Panc1 (cell line): Measurements from ENCODE around the gene TRANK1. TPM values are rescaled to one million over a fixed set of nuclear protein-coding genes. Genes with fewer than 3 reads are reported as not detected.

Source experiments
- ATAC-seq: fragments of 200-7000 bp; cut with Tn5 transposase; 2 replicates; pipeline ENCODE4 v1.9.1; 2020; ENCODE audit warnings: mild to moderate bottlenecking, moderate library complexity
- BruUV-seq: library from RNA; stranded (reverse); fragments of 400-500 nt; replicated peaks from 2 replicates; lab custom pipeline; 2021; lab: Mats Ljungman, UMichigan
- CTCF ChIA-PET: fragments of 300-600 bp; sonication (Branson Sonifier 250); formaldehyde crosslinking; loops from one replicate; lab custom pipeline; 2022; ENCODE audit warnings: antibody characterized with exemption; lab: Charles Lee
- POLR2A ChIA-PET: fragments of 300-600 bp; sonication (Branson Sonifier 250); formaldehyde crosslinking; loops from one replicate; lab custom pipeline; 2022; ENCODE audit warnings: antibody characterized with exemption; lab: Charles Lee
- DNase-seq: peaks from one replicate; pipeline ENCODE4 v3.0.0-alpha.2; 2010; ENCODE audit warnings: low read depth, low spot score
- H3K27ac ChIP-seq: 2 replicates; pipeline ENCODE4 v1.5.1; 2011; ENCODE audit warnings: mild to moderate bottlenecking, low read length, inconsistent platforms
- H3K27me3 ChIP-seq: fragments of 200-500 bp; sonication (Bioruptor generic); 2 replicates; pipeline ENCODE4 v1.6.0; 2014; ENCODE audit warnings: low read length, inconsistent platforms; ENCODE audit not compliant: control insufficient read depth, insufficient read depth
- H3K36me3 ChIP-seq: fragments of 200-500 bp; sonication (Bioruptor generic); 2 replicates; pipeline ENCODE4 v1.5.1; 2014; ENCODE audit warnings: inconsistent platforms, mild to moderate bottlenecking, low read length, moderate library complexity; ENCODE audit not compliant: control insufficient read depth, insufficient read depth
- H3K4me1 ChIP-seq: 2 replicates; pipeline ENCODE4 v1.5.1; 2011; ENCODE audit warnings: inconsistent platforms, mild to moderate bottlenecking, low read length, moderate library complexity; ENCODE audit not compliant: control insufficient read depth, insufficient read depth
- H3K4me3 ChIP-seq, 2 experiments: 2 replicates each; pipeline ENCODE4 v1.5.1; 2011 to 2012; ENCODE audit warnings: low read depth in 2 of 2, low read length in 2 of 2, mild to moderate bottlenecking in 2 of 2, inconsistent platforms in 1 of 2, moderate library complexity in 1 of 2
- H3K9me3 ChIP-seq: fragments of 200-500 bp; sonication (Bioruptor generic); 2 replicates; pipeline ENCODE4 v1.5.1; 2014; ENCODE audit warnings: low read depth, mild to moderate bottlenecking, inconsistent platforms, low read length, moderate library complexity; ENCODE audit not compliant: control insufficient read depth, insufficient read depth
- CTCF ChIP-seq: fragments of 450-650 bp; IDR thresholded peaks from 2 replicates; pipeline ENCODE4 v1.5.1; 2017; ENCODE audit warnings: mild to moderate bottlenecking
- POLR2AphosphoS5 ChIP-seq: IDR thresholded peaks from 2 replicates; pipeline ENCODE4 v1.6.1; 2012; ENCODE audit warnings: mild to moderate bottlenecking, low read depth, low read length, moderate library complexity
- REST ChIP-seq, 2 experiments: IDR thresholded peaks; 2 replicates each; pipeline ENCODE4 v1.6.1; 2011 to 2012; ENCODE audit warnings: low read depth in 2 of 2, control low read depth in 1 of 2, low read length in 1 of 2, mild to moderate bottlenecking in 1 of 2, moderate library complexity in 1 of 2; ENCODE audit not compliant: insufficient read depth in 1 of 2
- SIN3A ChIP-seq: IDR thresholded peaks from 2 replicates; pipeline ENCODE4 v1.6.1; 2012; ENCODE audit warnings: low read depth, mild to moderate bottlenecking, low read length, moderate library complexity, borderline replicate concordance; ENCODE audit not compliant: insufficient read depth
- TCF7L2 ChIP-seq: IDR thresholded peaks from 2 replicates; pipeline ENCODE4 v1.6.1; 2011; ENCODE audit warnings: mild to moderate bottlenecking, low read depth, low read length, inconsistent platforms
- in situ Hi-C: cut with HindIII; loops from 2 replicates; pipeline ENCODE4 v1.10.0; 2016; ENCODE audit warnings: low sequenced_read_pairs, low pct_unique_long_range_greater_than_20kb
- intact Hi-C: fragments of 100-400 bp; cut with micrococcal nuclease; formaldehyde crosslinking; loops from one replicate; pipeline ENCODE4 v1.10.0; 2022; ENCODE audit not compliant: unreplicated experiment
- total RNA-seq: library from RNA; stranded (reverse); gene quantifications from one replicate; pipeline ENCODE4 v1.2.1, GENCODE V29; 2021; ENCODE audit not compliant: unreplicated experiment

Gene TRANK1
- total RNA-seq, 1 experiment from 2014 or later: 3.2 TPM

- DNase-seq (no peak), ATAC-seq (no peak)
- BruUV-seq: no TSS peak
- H3K9me3 ChIP-seq: no peaks in the 10 kb centered on the region
- no peaks in the 10 kb centered on the region for H3K36me3 ChIP-seq
- H3K27ac ChIP-seq: no peak overlapping the region
- H3K4me1 ChIP-seq: no peaks in the 10 kb centered on the region
- TF ChIP-seq CTCF (no peak), POLR2AphosphoS5 (no peak), REST (IDR thresholded peaks at IDR 0.05; ENCODE audit: insufficient read depth in 1 of 2, low read depth in 2 of 2, low read length in 1 of 2) (no peak), SIN3A (no peak), TCF7L2 (no peak)
- intact Hi-C loops: no loop called here
- ChIA-PET POLR2A (no interaction called here), CTCF (no interaction called here)
- H3K4me3 ChIP-seq: no peak overlapping the region
- H3K27me3 ChIP-seq: no peaks in the 10 kb centered on the region
- in situ Hi-C loops: no loop called here
These were observed 120.4 kb downstream of the TRANK1 start for GRCh38 chr3:36824443-36824842.

DNA sequence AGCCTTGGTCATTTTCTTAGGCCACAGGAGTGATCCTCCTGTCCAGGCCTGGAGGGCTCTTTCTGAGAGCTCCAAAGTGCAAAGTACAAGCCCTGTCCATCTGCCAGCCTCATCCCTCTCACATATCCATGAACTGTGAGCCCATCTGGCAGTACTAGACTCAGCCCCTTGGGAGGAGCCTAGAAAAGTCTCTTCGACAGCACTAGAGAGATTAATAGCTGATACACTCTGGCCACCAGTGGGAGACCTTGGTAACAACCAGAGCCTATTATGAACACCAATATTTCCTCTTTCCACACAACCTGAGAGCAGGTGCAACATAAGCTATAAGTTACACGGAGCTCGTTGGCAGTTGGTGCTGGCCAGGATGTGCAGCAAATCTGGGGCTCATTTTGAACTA, 121.0 kb downstream of the TRANK1 start:
- POLR2A ChIA-PET: no interaction called here
- H3K36me3 ChIP-seq: no peaks in the 10 kb centered on the region
- intact Hi-C loops: no loop called here
- H3K27me3 ChIP-seq: no peaks in the 10 kb centered on the region
- no peak for TF ChIP-seq TCF7L2
- ATAC-seq (no peak), DNase-seq (no peak)
- H3K27ac ChIP-seq: no peak overlapping the region
- no peaks in the 10 kb centered on the region for H3K9me3 ChIP-seq
- CTCF ChIA-PET: no interaction called here
- no peaks in the 10 kb centered on the region for H3K4me1 ChIP-seq
- BruUV-seq: no TSS peak
- no peak overlapping the region for H3K4me3 ChIP-seq
- in situ Hi-C loops: no loop called here

DNA sequence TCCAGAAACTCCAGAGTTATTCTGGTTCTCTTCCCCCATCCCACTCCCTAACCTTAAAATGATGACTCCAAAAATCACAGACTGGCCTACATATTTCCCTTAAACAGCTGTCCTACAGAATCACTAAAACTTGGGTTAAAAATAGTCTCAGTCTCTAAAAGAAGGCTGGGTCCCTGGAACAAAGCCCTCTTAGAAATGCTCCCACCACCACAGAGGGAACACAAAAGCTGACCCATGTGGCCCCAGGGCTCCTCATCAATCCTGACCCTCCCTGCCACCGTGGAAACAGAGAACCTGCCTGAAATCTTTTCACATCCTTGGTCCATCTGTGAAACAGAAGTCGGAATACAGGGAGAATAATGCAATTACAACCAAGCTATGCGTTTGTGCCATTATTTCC, 124.8 kb downstream of the TRANK1 start:
- in situ Hi-C loops: no loop called here
- CTCF ChIA-PET: no interaction called here

More for the DNA sequence above, 124.8 kb downstream of the TRANK1 start:
- no TSS peak for BruUV-seq
- intact Hi-C loops: no loop called here
- Histone ChIP-seq H3K4me3 (no peak overlapping the region), H3K36me3 (no peaks in the 10 kb centered on the region), H3K27me3 (no peaks in the 10 kb centered on the region), H3K9me3 (no peaks in the 10 kb centered on the region), H3K4me1 (no peaks in the 10 kb centered on the region), H3K27ac (no peak overlapping the region)
- TF ChIP-seq TCF7L2: no peak
- TF ChIP-seq POLR2AphosphoS5: no peak
- no peak for TF ChIP-seq CTCF
- no peak for TF ChIP-seq SIN3A
- TF ChIP-seq REST (IDR thresholded peaks at IDR 0.05; ENCODE audit: insufficient read depth in 1 of 2, low read depth in 2 of 2, low read length in 1 of 2): no peak
- POLR2A ChIA-PET: no interaction called here
- no peak for ATAC-seq
- no peak for DNase-seq
